HepG2 (cell line): ENCODE measurements around the gene HIPK2. TPM values are rescaled to one million over a fixed set of nuclear protein-coding genes. Genes with fewer than 3 reads are reported as not detected.
A peak's percentile ranks its signal among the peaks of the same experiment; 100 is the strongest.

ENCODE experiments used
- ATAC-seq: fragments of 200-7000 bp; cut with Tn5 transposase; 3 replicates; pipeline ENCODE4 v1.9.1; 2020; ENCODE audit warnings: mild to moderate bottlenecking, moderate library complexity
- BruUV-seq: library from RNA; stranded (reverse); fragments of 400-500 nt; replicated peaks from 2 replicates; lab custom pipeline; 2021; lab: Mats Ljungman, UMichigan
- CTCF ChIA-PET: fragments of 300-600 bp; formaldehyde crosslinking; extraction: SDS; loops from one replicate; lab custom pipeline; 2021; ENCODE audit warnings: low total read pairs, inconsistent platforms, low intra/inter-chr PET ratio; lab: Yijun Ruan, JAX
- POLR2A ChIA-PET: fragments of 350-600 bp; sonication (Branson Sonifier 250); formaldehyde crosslinking; loops from one replicate; lab custom pipeline; 2020; ENCODE audit warnings: antibody characterized with exemption, inconsistent platforms; lab: Yijun Ruan, JAX
- DNase-seq: peaks from one replicate; pipeline ENCODE4 v3.0.0-alpha.2; 2015; ENCODE audit warnings: low spot score
- FAIRE-seq: peaks from 3 replicates; lab custom pipeline; 2011; peaks lifted over from hg19 to GRCh38; lab: Jason Lieb, UNC
- H2AFZ ChIP-seq: one replicate; pipeline ENCODE4 v1.6.1; 2011; ENCODE audit warnings: low read length, inconsistent platforms
- H3K27ac ChIP-seq: fragments of 300-600 bp; 3 replicates; pipeline ENCODE4 v1.8.0; 2011; ENCODE audit warnings: mixed run types, mild to moderate bottlenecking, mixed read lengths, low read length, inconsistent platforms; ENCODE audit not compliant: insufficient read depth; ENCODE audit errors: extremely low read length
- H3K27me3 ChIP-seq, 2 experiments: fragments of 200-600 bp in 1 of 2; 2 replicates in 1 of 2; 3 replicates in 1 of 2; pipeline versions ENCODE4 v1.6.0 to v1.8.0; 2011; ENCODE audit warnings: low read length in 2 of 2, mild to moderate bottlenecking in 2 of 2, moderate library complexity in 2 of 2, inconsistent platforms in 1 of 2; ENCODE audit not compliant: insufficient read depth in 2 of 2, control insufficient read depth in 1 of 2
- H3K36me3 ChIP-seq, 2 experiments: fragments of 200-600 bp in 1 of 2; replicated peaks in 1 of 2; 2 replicates in 1 of 2; 3 replicates in 1 of 2; pipeline versions ENCODE4 v1.5.1 to v1.8.0; 2011; ENCODE audit warnings: low read length in 2 of 2, inconsistent platforms in 1 of 2; ENCODE audit not compliant: insufficient read depth in 2 of 2, control insufficient read depth in 1 of 2
- H3K4me1 ChIP-seq: 2 replicates; pipeline ENCODE4 v1.5.1; 2012; ENCODE audit warnings: low read length, inconsistent platforms; ENCODE audit not compliant: insufficient read depth
- H3K4me2 ChIP-seq: 2 replicates; pipeline ENCODE4 v1.6.0; 2011; ENCODE audit warnings: low read depth, low read length, inconsistent platforms
- H3K4me3 ChIP-seq, 3 experiments: fragments of 200-600 bp in 1 of 3; sonication (generic), shearing (Covaris generic) in 1 of 3; replicated peaks in 1 of 3; 2 replicates each; pipeline ENCODE4 v1.5.1; 2011 to 2016; ENCODE audit warnings: low read length in 3 of 3, inconsistent platforms in 2 of 3, low read depth in 2 of 3, mild to moderate bottlenecking in 2 of 3, control low read depth in 1 of 3, mixed read lengths in 1 of 3; ENCODE audit not compliant: insufficient read depth in 1 of 3
- H3K79me2 ChIP-seq: one replicate; pipeline ENCODE4 v1.6.1; 2011; ENCODE audit warnings: low read length, inconsistent platforms; ENCODE audit not compliant: insufficient read depth
- H3K9ac ChIP-seq: 2 replicates; pipeline ENCODE4 v1.6.0; 2011; ENCODE audit warnings: mild to moderate bottlenecking, low read depth, low read length, inconsistent platforms; ENCODE audit not compliant: insufficient read depth
- H3K9me3 ChIP-seq: 2 replicates; pipeline ENCODE4 v1.5.1; 2012; ENCODE audit warnings: mild to moderate bottlenecking, low read length
- H4K20me1 ChIP-seq: 2 replicates; pipeline ENCODE4 v1.6.0; 2011; ENCODE audit warnings: inconsistent platforms, mild to moderate bottlenecking, low read length, moderate library complexity; ENCODE audit not compliant: insufficient read depth
- BCL6 ChIP-seq: IDR thresholded peaks from 2 replicates; pipeline ENCODE4 v1.6.1; 2016; ENCODE audit warnings: missing genetic modification reagents, missing compliant biosample characterization
- BHLHE40 ChIP-seq: IDR thresholded peaks from 2 replicates; pipeline ENCODE4 v1.6.1; 2011; ENCODE audit warnings: low read length, improper control_type of control experiment
- CENPT ChIP-seq: sonication (generic); formaldehyde crosslinking; IDR thresholded peaks from 2 replicates; pipeline ENCODE4 v1.8.0; 2022; ENCODE audit warnings: low read depth, mild to moderate bottlenecking, moderate library complexity, missing genetic modification reagents
- ETV5 ChIP-seq: IDR thresholded peaks from 2 replicates; pipeline ENCODE4 v1.6.1; 2018; ENCODE audit warnings: missing biosample characterization, missing genetic modification reagents, inconsistent platforms, borderline replicate concordance
- FOXA1 ChIP-seq, 2 experiments: fragments of 450-650 bp in 1 of 2; sonication (generic) in 1 of 2; formaldehyde crosslinking in 1 of 2; IDR thresholded peaks; 2 replicates each; pipeline versions ENCODE4 v1.4.0 to v1.6.1; 2016 to 2020; ENCODE audit warnings: missing genetic modification reagents in 1 of 2
- HNF4A ChIP-seq: sonication (generic); formaldehyde crosslinking; IDR thresholded peaks from 2 replicates; pipeline ENCODE4 v1.4.0; 2020; ENCODE audit warnings: missing genetic modification reagents
- ISX ChIP-seq: sonication (generic); formaldehyde crosslinking; conservative IDR thresholded peaks from 2 replicates; pipeline ENCODE4 v1.5.0; 2020; ENCODE audit warnings: missing genetic modification reagents
- MAF1 ChIP-seq: sonication (generic); formaldehyde crosslinking; IDR thresholded peaks from 2 replicates; pipeline ENCODE4 v1.5.0; 2020; ENCODE audit warnings: missing genetic modification reagents, borderline replicate concordance
- PPARG ChIP-seq: conservative IDR thresholded peaks from 2 replicates; pipeline ENCODE4 v1.6.1; 2016; ENCODE audit warnings: missing biosample characterization, missing genetic modification reagents
- RARA ChIP-seq: IDR thresholded peaks from 2 replicates; pipeline ENCODE4 v1.6.1; 2016; ENCODE audit warnings: missing genetic modification reagents, missing compliant biosample characterization
- SAFB2 ChIP-seq: sonication (generic); formaldehyde crosslinking; IDR thresholded peaks from 2 replicates; pipeline ENCODE4 v1.5.1; 2020; ENCODE audit warnings: missing genetic modification reagents, low read depth, mild to moderate bottlenecking, borderline replicate concordance
- SMARCE1 ChIP-seq: fragments of 450-650 bp; IDR thresholded peaks from 2 replicates; pipeline ENCODE4 v1.6.1; 2017; ENCODE audit warnings: borderline replicate concordance
- SOX13 ChIP-seq, 3 experiments: fragments of 450-650 bp in 1 of 3; sonication (generic) in 1 of 3; formaldehyde crosslinking in 1 of 3; IDR thresholded peaks in 2 of 3; conservative IDR thresholded peaks in 1 of 3; 2 replicates each; pipeline versions ENCODE4 v1.5.0 to v1.6.1; 2016 to 2020; ENCODE audit warnings: antibody characterized with exemption in 1 of 3, mild to moderate bottlenecking in 1 of 3, missing compliant biosample characterization in 1 of 3, missing genetic modification reagents in 1 of 3, moderate library complexity in 1 of 3
- SP5 ChIP-seq: IDR thresholded peaks from 2 replicates; pipeline ENCODE4 v1.6.1; 2016; ENCODE audit warnings: low read depth, borderline replicate concordance
- STAG1 ChIP-seq: sonication (generic); formaldehyde crosslinking; IDR thresholded peaks from 2 replicates; pipeline ENCODE4 v1.4.0; 2020; ENCODE audit warnings: missing genetic modification reagents
- YEATS4 ChIP-seq: sonication (generic); formaldehyde crosslinking; IDR thresholded peaks from 2 replicates; pipeline ENCODE4 v1.4.0; 2020; ENCODE audit warnings: missing genetic modification reagents, borderline replicate concordance
- ZNF562 ChIP-seq: sonication (generic); formaldehyde crosslinking; IDR thresholded peaks from 2 replicates; pipeline ENCODE4 v1.8.0; 2022; ENCODE audit warnings: missing genetic modification reagents, borderline replicate concordance
- ZNF761 ChIP-seq: sonication (generic); formaldehyde crosslinking; conservative IDR thresholded peaks from 2 replicates; pipeline ENCODE4 v1.4.0; 2020; ENCODE audit warnings: mild to moderate bottlenecking, missing genetic modification reagents
- ZSCAN30 ChIP-seq: sonication (generic); formaldehyde crosslinking; IDR thresholded peaks from 2 replicates; pipeline ENCODE4 v1.5.0; 2020; ENCODE audit warnings: mild to moderate bottlenecking, missing genetic modification reagents
- WGBS: methylation state at CpG from one replicate; pipeline ENCODE4 v1.1.6; 2017; ENCODE audit warnings: low lambda C conversion rate; 5-methylcytosine and 5-hydroxymethylcytosine counted together
- in situ Hi-C: cut with HindIII; loops from 2 replicates; pipeline ENCODE4 v1.10.0; 2017; ENCODE audit warnings: low pct_unique_long_range_greater_than_20kb; ENCODE audit not compliant: extremely low pct_ligation_motif_present
- intact Hi-C: fragments of 100-400 bp; cut with micrococcal nuclease; formaldehyde crosslinking; loops from one replicate; pipeline ENCODE4 v1.10.0; 2022; ENCODE audit not compliant: unreplicated experiment
- polyA plus RNA-seq, 8 experiments: library from polyadenylated mRNA; depleted of rRNA in 3 of 8; stranded (reverse) in 7 of 8; unstranded in 1 of 8; fragments of >200 nt; fragmentation: Illumina TruSeq in 4 of 8; extraction: Trizol in 4 of 8; gene quantifications; 2 replicates each; pipeline versions ENCODE4 v1.2.1 to v1.2.3, GENCODE V29; 2011 to 2016; ENCODE audit warnings: low read depth in 4 of 8, missing spikeins in 1 of 8, mixed read lengths in 1 of 8; ENCODE audit not compliant: insufficient read depth in 1 of 8
- total RNA-seq, 5 experiments: library from RNA; depleted of rRNA; stranded (reverse); fragments of >200 nt; fragmentation: Illumina TruSeq; extraction: Trizol; gene quantifications; 2 replicates each; pipeline ENCODE4 v1.2.3, GENCODE V29; 2016; ENCODE audit warnings: low read depth in 1 of 5
- TF ChIP-seq, protein P1 (sequence below): sonication (generic); formaldehyde crosslinking; IDR thresholded peaks from 2 replicates; pipeline ENCODE4 v1.4.0; 2020; ENCODE audit warnings: mild to moderate bottlenecking, missing genetic modification reagents
- TF ChIP-seq, protein P2 (sequence below): IDR thresholded peaks from 2 replicates; pipeline ENCODE4 v1.4.0; 2020; ENCODE audit warnings: mild to moderate bottlenecking, missing genetic modification reagents

HIPK2 gene
- total and polyA plus RNA-seq, 2 of the 13 experiments (the other 11 are each of a cell fraction or from before 2014, with no cell fraction given): 14.4 to 20.2 TPM

GRCh38 chr7:139721417-139721816 is 56.4 kb downstream of the HIPK2 start:
- ChIA-PET CTCF (no interaction called here), POLR2A (no interaction called here)
- DNase-seq (peak; percentile 36), FAIRE-seq (no peak), ATAC-seq (peak; percentile 61)
- Histone ChIP-seq H4K20me1 (peaks cover 12% of the 10 kb centered on the region), H3K27ac (peak overlapping the region; percentile 64), H3K36me3 (peaks cover 3 to 20% of the 10 kb centered on the region in 2 experiments), H2AFZ (no peak overlapping the region), H3K79me2 (peaks cover 79% of the 10 kb centered on the region), H3K9me3 (no peaks in the 10 kb centered on the region), H3K9ac (no peak overlapping the region; the same call in 1 of the 2 replicates), H3K4me3 (no peak overlapping the region), H3K4me2 (peak overlapping the region; percentile 50), H3K4me1 (peaks cover 55% of the 10 kb centered on the region), H3K27me3 (no peaks in the 10 kb centered on the region)
- intact Hi-C loops (no loop called here), in situ Hi-C loops (no loop called here)
- 38% methylated on average over 4 of the region's 4 CpGs for WGBS
- no TSS peak for BruUV-seq
- TF ChIP-seq CENPT (CRISPR knock-in tag) (no peak), HNF4A (CRISPR knock-in tag) (peak; percentile 56), SAFB2 (CRISPR knock-in tag) (no peak), SP5 (0 out of 2 replicates have a peak, but pooled peaks have one; percentile 27), ZNF562 (CRISPR knock-in tag) (no peak), YEATS4 (CRISPR knock-in tag) (no peak), ISX (CRISPR knock-in tag) (no peak), ETV5 (CRISPR knock-in tag) (no peak), STAG1 (CRISPR knock-in tag) (0 out of 2 replicates have a peak, but pooled peaks have one; percentile 3), SMARCE1 (no peak), SOX13 (IDR thresholded peaks at IDR 0.05) (no peak), SOX13 (CRISPR knock-in tag; conservative IDR thresholded peaks at IDR 0.05 in 1 of 2, IDR thresholded peaks at IDR 0.05 in 1 of 2) (peak in 1 of 2 experiments; percentile 42; a peak in 1 of 4 replicates), ZSCAN30 (CRISPR knock-in tag) (no peak), RARA (CRISPR knock-in tag) (peak; percentile 60), BCL6 (peak; percentile 93), BHLHE40 (no peak), MAF1 (no peak), PPARG (peak; percentile 67; the same call in 1 of the 2 replicates), FOXA1 (IDR thresholded peaks at IDR 0.05) (no peak), FOXA1 (CRISPR knock-in tag; IDR thresholded peaks at IDR 0.05) (0 out of 2 replicates have a peak, but pooled peaks have one; percentile 18), ZNF761 (no peak)
- TF ChIP-seq, protein P1, sequence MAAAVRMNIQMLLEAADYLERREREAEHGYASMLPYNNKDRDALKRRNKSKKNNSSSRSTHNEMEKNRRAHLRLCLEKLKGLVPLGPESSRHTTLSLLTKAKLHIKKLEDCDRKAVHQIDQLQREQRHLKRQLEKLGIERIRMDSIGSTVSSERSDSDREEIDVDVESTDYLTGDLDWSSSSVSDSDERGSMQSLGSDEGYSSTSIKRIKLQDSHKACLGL (CRISPR knock-in tag): no peak
- TF ChIP-seq, protein P2, sequence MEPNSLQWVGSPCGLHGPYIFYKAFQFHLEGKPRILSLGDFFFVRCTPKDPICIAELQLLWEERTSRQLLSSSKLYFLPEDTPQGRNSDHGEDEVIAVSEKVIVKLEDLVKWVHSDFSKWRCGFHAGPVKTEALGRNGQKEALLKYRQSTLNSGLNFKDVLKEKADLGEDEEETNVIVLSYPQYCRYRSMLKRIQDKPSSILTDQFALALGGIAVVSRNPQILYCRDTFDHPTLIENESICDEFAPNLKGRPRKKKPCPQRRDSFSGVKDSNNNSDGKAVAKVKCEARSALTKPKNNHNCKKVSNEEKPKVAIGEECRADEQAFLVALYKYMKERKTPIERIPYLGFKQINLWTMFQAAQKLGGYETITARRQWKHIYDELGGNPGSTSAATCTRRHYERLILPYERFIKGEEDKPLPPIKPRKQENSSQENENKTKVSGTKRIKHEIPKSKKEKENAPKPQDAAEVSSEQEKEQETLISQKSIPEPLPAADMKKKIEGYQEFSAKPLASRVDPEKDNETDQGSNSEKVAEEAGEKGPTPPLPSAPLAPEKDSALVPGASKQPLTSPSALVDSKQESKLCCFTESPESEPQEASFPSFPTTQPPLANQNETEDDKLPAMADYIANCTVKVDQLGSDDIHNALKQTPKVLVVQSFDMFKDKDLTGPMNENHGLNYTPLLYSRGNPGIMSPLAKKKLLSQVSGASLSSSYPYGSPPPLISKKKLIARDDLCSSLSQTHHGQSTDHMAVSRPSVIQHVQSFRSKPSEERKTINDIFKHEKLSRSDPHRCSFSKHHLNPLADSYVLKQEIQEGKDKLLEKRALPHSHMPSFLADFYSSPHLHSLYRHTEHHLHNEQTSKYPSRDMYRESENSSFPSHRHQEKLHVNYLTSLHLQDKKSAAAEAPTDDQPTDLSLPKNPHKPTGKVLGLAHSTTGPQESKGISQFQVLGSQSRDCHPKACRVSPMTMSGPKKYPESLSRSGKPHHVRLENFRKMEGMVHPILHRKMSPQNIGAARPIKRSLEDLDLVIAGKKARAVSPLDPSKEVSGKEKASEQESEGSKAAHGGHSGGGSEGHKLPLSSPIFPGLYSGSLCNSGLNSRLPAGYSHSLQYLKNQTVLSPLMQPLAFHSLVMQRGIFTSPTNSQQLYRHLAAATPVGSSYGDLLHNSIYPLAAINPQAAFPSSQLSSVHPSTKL (CRISPR knock-in tag): peak; percentile 35
